ENCODE data around the gene CCDC18. TPM values are rescaled to one million over a fixed set of nuclear protein-coding genes. Genes with fewer than 3 reads are reported as not detected.

CCDC18 gene
- total RNA-seq: 5.2 and 7.0 TPM in 2 replicates

GRCh38 chr1:93180723-93181613, at the start of gene CCDC18:
CCDC18 (plus strand) TSS chr1:93180724; CDS start chr1:93183362, 2,638 bp downstream.

GRCh38 chr1:93179886-93180722, 420 bp upstream of the CCDC18 start, which contains the start of gene TMED5:
TMED5 (minus strand) TSS chr1:93180413; CDS start chr1:93180242, 171 bp downstream.

Other genes with a start within 250 kb of the CCDC18 start
- 0.17 and 0.33 TPM in 2 replicates for gene DIPK1A, start 219.3 kb upstream of the CCDC18 start, total RNA-seq
- gene MTF2, start 101.4 kb upstream of the CCDC18 start, total RNA-seq: 29.9 and 41.0 TPM in 2 replicates
- 41.2 and 59.7 TPM in 2 replicates for gene TMED5, start 311 bp upstream of the CCDC18 start, total RNA-seq
- 21.6 and 26.5 TPM in 2 replicates for gene DR1, start 165.2 kb downstream of the CCDC18 start, total RNA-seq